Chondrocyte (in vitro differentiated cells): ENCODE measurements around the gene CAMKMT. TPM values are rescaled to one million over a fixed set of nuclear protein-coding genes. Genes with fewer than 3 reads are reported as not detected.

ENCODE experiments used
- DNase-seq: peaks from one replicate; pipeline ENCODE4 v3.0.0; 2021; ENCODE audit warnings: mixed read lengths, low spot score
- H3K27ac Mint-ChIP-seq: one replicate; pipeline ENCODE4 v1.8.0; 2021; ENCODE audit warnings: mild to moderate bottlenecking, moderate library complexity, mixed read lengths; ENCODE audit not compliant: unreplicated experiment
- H3K27me3 Mint-ChIP-seq: 2 replicates; pipeline ENCODE4 v1.8.0; 2021; ENCODE audit warnings: low read depth, mixed read lengths
- H3K36me3 Mint-ChIP-seq: 2 replicates; pipeline ENCODE4 v1.8.0; 2021; ENCODE audit warnings: low read depth, mixed read lengths
- H3K4me1 Mint-ChIP-seq: 2 replicates; pipeline ENCODE4 v1.8.0; 2021; ENCODE audit warnings: low read depth, mild to moderate bottlenecking, mixed read lengths
- H3K4me3 Mint-ChIP-seq: one replicate; pipeline ENCODE4 v1.8.0; 2021; ENCODE audit warnings: mild to moderate bottlenecking, moderate library complexity, mixed read lengths; ENCODE audit not compliant: unreplicated experiment
- H3K9me3 Mint-ChIP-seq: 2 replicates; pipeline ENCODE4 v1.8.0; 2021; ENCODE audit warnings: low read depth, mixed read lengths
- CTCF ChIP-seq: fragments of 200-600 bp; sonication (generic); IDR thresholded peaks from 2 replicates; pipeline ENCODE4 v1.5.0; 2021; ENCODE audit warnings: antibody characterized with exemption, mild to moderate bottlenecking, moderate library complexity
- total RNA-seq: library from RNA; stranded (reverse); gene quantifications from 3 replicates; pipeline ENCODE4 v1.2.1, GENCODE V29; 2021

Gene CAMKMT
- total RNA-seq, 1 donor from 2014 or later = 6.5 TPM

DNA sequence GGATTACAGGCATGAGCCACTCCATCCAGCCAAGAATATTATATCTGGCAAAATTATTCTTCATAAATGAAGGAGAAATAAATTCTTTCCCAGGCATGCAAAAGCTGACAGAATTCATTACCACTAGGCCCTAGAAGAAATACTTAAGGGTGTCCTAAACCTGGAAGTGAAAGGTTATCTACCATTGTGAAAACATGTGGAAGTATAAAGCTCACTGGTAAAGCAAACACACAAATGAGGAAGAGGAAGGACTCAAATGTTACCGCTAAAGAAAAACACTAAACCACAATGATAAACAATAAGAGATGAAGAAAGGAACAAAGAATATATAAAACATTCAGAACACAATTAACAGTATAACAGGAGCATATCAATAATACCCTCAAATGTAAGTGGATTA is 171.8 kb downstream of the CAMKMT start:
- Mint-ChIP-seq H3K9me3 (peaks cover 2% of the 10 kb centered on the region), H3K4me3 (no peak overlapping the region)

DNA sequence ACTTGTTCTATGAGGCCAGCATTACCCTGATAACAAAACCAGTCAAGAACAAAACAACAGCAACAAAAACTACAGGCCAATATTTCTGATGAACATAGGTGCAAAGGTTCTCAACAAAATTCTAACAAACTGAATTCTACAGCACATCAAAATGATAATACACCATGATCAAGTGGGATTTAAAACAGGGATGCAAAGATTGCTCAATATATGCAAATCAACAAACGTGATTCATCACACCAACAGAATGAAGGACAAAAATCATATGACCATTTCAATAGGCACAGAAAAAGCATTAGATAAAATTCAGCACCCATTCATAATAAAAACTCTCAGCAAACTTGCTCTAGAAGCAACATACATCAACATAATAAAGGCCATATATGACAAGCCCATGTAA is 173.6 kb downstream of the CAMKMT start:
- no peaks in the 10 kb centered on the region for H3K27me3 Mint-ChIP-seq
- no peak for TF ChIP-seq CTCF
- no peaks in the 10 kb centered on the region for H3K4me1 Mint-ChIP-seq
- H3K4me3 Mint-ChIP-seq = no peak overlapping the region
- DNase-seq = no peak
- H3K36me3 Mint-ChIP-seq = peaks cover 4% of the 10 kb centered on the region
- H3K9me3 Mint-ChIP-seq = peaks cover 2% of the 10 kb centered on the region
- H3K27ac Mint-ChIP-seq = no peak overlapping the region

More for the DNA sequence above, 171.8 kb downstream of the CAMKMT start:
- Mint-ChIP-seq H3K27ac (no peak overlapping the region), H3K27me3 (no peaks in the 10 kb centered on the region), H3K36me3 (peaks cover 4% of the 10 kb centered on the region), H3K4me1 (peaks cover 4% of the 10 kb centered on the region)
- TF ChIP-seq CTCF = no peak
- DNase-seq = no peak

DNA sequence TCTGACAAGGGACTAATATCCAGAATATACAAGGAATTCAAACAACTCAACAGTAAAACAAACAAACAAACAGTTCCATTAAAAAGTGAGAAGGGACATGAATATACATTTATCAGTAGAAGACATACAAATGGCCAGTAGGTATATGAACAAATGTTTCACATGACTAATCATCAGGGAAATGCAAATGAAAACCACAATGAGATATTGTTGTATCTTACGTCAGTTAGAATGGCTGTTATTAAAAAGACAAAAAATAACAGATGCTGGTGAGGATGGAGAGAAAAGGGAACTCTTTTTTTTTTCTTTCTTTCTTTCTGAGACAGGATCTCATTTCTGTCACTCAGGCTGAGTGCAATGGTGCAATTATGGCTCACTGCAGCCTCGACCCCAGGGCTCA is 175.5 kb downstream of the CAMKMT start:
- no peak overlapping the region for H3K27ac Mint-ChIP-seq
- H3K9me3 Mint-ChIP-seq = peaks cover 2% of the 10 kb centered on the region
- H3K27me3 Mint-ChIP-seq = no peaks in the 10 kb centered on the region
- peaks cover 4% of the 10 kb centered on the region for H3K36me3 Mint-ChIP-seq
- TF ChIP-seq CTCF = no peak
- H3K4me3 Mint-ChIP-seq = no peak overlapping the region
- DNase-seq = no peak
- H3K4me1 Mint-ChIP-seq = no peaks in the 10 kb centered on the region

- no peak overlapping the region for H3K27ac Mint-ChIP-seq
- H3K9me3 Mint-ChIP-seq = no peaks in the 10 kb centered on the region
- no peaks in the 10 kb centered on the region for H3K36me3 Mint-ChIP-seq
- no peak for TF ChIP-seq CTCF
- DNase-seq = no peak
- H3K4me1 Mint-ChIP-seq = peaks cover 14% of the 10 kb centered on the region
- no peak overlapping the region for H3K4me3 Mint-ChIP-seq
- H3K27me3 Mint-ChIP-seq = no peaks in the 10 kb centered on the region
Measured at GRCh38 chr2:44542520-44542919, 180.8 kb downstream of the CAMKMT start.

DNA sequence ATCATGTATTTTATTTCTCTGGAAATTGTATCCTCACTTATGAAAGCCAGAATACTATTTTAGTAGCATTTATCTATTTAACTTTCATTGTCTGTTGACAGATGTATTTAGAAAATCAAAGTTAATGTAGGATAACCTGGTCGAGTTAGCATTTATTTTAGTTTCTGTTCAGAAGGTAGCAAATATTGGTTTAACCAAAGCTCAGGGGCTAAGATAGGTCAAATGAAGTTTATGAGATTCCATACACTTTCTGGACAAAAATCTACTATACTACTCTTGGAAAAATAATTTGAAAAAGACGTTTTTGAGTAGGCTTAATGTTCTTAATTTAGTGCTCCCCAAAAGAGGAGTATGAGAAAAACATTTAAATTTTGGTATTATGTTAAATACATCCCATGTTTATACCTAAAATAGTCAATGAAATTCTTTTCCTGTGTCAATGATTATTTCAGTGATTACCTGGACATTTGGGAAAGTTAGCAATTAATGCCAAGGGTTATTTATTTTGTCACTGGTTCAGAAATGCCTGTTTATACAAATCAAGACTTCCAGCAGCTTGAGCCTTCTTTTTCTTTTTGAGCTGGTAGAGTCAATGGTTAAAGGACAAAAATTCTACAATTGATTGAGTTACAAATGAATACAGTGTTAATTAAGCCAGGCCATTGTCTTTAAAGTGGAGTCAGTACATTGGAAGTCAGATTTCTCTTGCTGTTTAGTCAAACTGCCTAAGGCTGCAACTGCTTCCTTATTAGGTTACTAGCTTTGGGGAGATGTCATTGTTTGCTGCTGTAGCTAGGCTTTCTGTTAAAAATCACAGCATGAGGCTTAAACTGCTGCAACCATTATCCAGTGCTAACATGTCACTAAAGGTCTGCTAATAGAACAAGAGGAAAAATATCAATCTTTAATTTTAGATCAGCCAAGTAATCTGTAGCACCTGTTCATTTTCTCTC is 182.3 kb downstream of the CAMKMT start:
- TF ChIP-seq CTCF = no peak
- Mint-ChIP-seq H3K27ac (no peak overlapping the region), H3K9me3 (no peaks in the 10 kb centered on the region), H3K4me3 (no peak overlapping the region), H3K36me3 (no peaks in the 10 kb centered on the region), H3K4me1 (peaks cover 17% of the 10 kb centered on the region), H3K27me3 (no peaks in the 10 kb centered on the region)
- DNase-seq = no peak
